SK-N-SH (cell line): Measurements from ENCODE around the gene P2RX4. TPM values are rescaled to one million over a fixed set of nuclear protein-coding genes. Genes with fewer than 3 reads are reported as not detected.

Source experiments
- CTCF ChIA-PET: fragments of 300-600, 350-600 bp; formaldehyde crosslinking; extraction: SDS; loops from one replicate; lab custom pipeline; 2021; lab: Yijun Ruan, JAX
- POLR2A ChIA-PET: fragments of 350-600 bp; sonication (Branson Sonifier 250); formaldehyde crosslinking; extraction: SDS; loops from one replicate; lab custom pipeline; 2020; ENCODE audit warnings: antibody characterized with exemption, inconsistent platforms; lab: Yijun Ruan, JAX
- DNase-seq: peaks from one replicate; pipeline ENCODE4 v3.0.0; 2012
- H2AFZ ChIP-seq: fragments of 200-600 bp; sonication (generic); 2 replicates; pipeline ENCODE4 v1.8.1; 2016; ENCODE audit warnings: antibody characterized with exemption, mild to moderate bottlenecking, low read depth
- H3F3A ChIP-seq: fragments of 200-600 bp; sonication (generic); replicated peaks from 2 replicates; pipeline ENCODE3; 2016; ENCODE audit warnings: antibody characterized with exemption, mild to moderate bottlenecking; ENCODE audit not compliant: insufficient read depth
- H3K27ac ChIP-seq, 2 experiments: fragments of 200-500 bp in 1 of 2; fragments of 200-600 bp in 1 of 2; sonication (Bioruptor generic) in 1 of 2; sonication (generic), shearing (Covaris generic) in 1 of 2; 2 replicates each; pipeline versions ENCODE4 v1.5.1 to v1.6.1; 2014 to 2016; ENCODE audit warnings: low read depth in 2 of 2, inconsistent platforms in 1 of 2, low read length in 1 of 2, mild to moderate bottlenecking in 1 of 2, mixed read lengths in 1 of 2
- H3K27me3 ChIP-seq: fragments of 200-600 bp; sonication (generic), shearing (Covaris generic); 2 replicates; pipeline ENCODE4 v1.6.1; 2016; ENCODE audit warnings: mixed run types; ENCODE audit not compliant: insufficient read depth
- H3K36me3 ChIP-seq, 2 experiments: fragments of 200-500 bp in 1 of 2; fragments of 200-600 bp in 1 of 2; sonication (Bioruptor generic) in 1 of 2; sonication (generic) in 1 of 2; replicated peaks in 1 of 2; 2 replicates each; pipeline versions ENCODE3 to v1.5.1; 2014 to 2016; ENCODE audit warnings: low read length in 1 of 2, mild to moderate bottlenecking in 1 of 2; ENCODE audit not compliant: insufficient read depth in 2 of 2, control insufficient read depth in 1 of 2
- H3K4me1 ChIP-seq, 2 experiments: fragments of 200-500 bp in 1 of 2; fragments of 200-600 bp in 1 of 2; sonication (Bioruptor generic) in 1 of 2; sonication (generic), shearing (Covaris generic) in 1 of 2; 2 replicates each; pipeline versions ENCODE4 v1.5.1 to v1.6.1; 2014 to 2016; ENCODE audit warnings: low read depth in 1 of 2, low read length in 1 of 2, mixed run types in 1 of 2; ENCODE audit not compliant: insufficient read depth in 2 of 2, control insufficient read depth in 1 of 2
- H3K4me2 ChIP-seq: fragments of 200-600 bp; sonication (generic), shearing (Covaris generic); 2 replicates; pipeline ENCODE4 v1.6.1; 2017; ENCODE audit warnings: mixed run types
- H3K4me3 ChIP-seq, 2 experiments: fragments of 200-500 bp in 1 of 2; fragments of 200-600 bp in 1 of 2; sonication (Bioruptor generic) in 1 of 2; sonication (generic), shearing (Covaris generic) in 1 of 2; 2 replicates each; pipeline versions ENCODE4 v1.5.1 to v1.8.1; 2014 to 2016; ENCODE audit warnings: low read depth in 2 of 2, inconsistent platforms in 1 of 2, low read length in 1 of 2, mild to moderate bottlenecking in 1 of 2, mixed read lengths in 1 of 2, moderate library complexity in 1 of 2
- H3K79me2 ChIP-seq: fragments of 200-600 bp; sonication (generic); 2 replicates; pipeline ENCODE4 v1.8.1; 2017; ENCODE audit warnings: mild to moderate bottlenecking; ENCODE audit not compliant: insufficient read depth
- H3K9ac ChIP-seq: fragments of 200-600 bp; sonication (generic); 2 replicates; pipeline ENCODE4 v1.6.1; 2017; ENCODE audit warnings: mixed run types
- H3K9me2 ChIP-seq: fragments of 200-600 bp; sonication (generic); 2 replicates; pipeline ENCODE4 v1.6.1; 2017; ENCODE audit warnings: mixed run types
- H3K9me3 ChIP-seq: fragments of 200-600 bp; sonication (generic); 2 replicates; pipeline ENCODE4 v1.6.1; 2017; ENCODE audit warnings: mixed run types, mild to moderate bottlenecking, moderate library complexity
- H4K20me1 ChIP-seq: fragments of 200-600 bp; sonication (generic); 2 replicates; pipeline ENCODE4 v1.6.1; 2017; ENCODE audit warnings: mild to moderate bottlenecking, mixed run types; ENCODE audit not compliant: insufficient read depth
- CHD2 ChIP-seq: fragments of 150-350 bp; IDR thresholded peaks from 2 replicates; pipeline ENCODE4 v1.6.1; 2018; ENCODE audit warnings: low read length; ENCODE audit not compliant: partially characterized antibody
- CTCF ChIP-seq: fragments of 200-600 bp; sonication (generic); IDR thresholded peaks from 2 replicates; pipeline ENCODE4 v1.6.1; 2017; ENCODE audit warnings: antibody characterized with exemption, mild to moderate bottlenecking, moderate library complexity
- ELF1 ChIP-seq: IDR thresholded peaks from 2 replicates; pipeline ENCODE4 v1.4.0; 2012
- EP300 ChIP-seq, 2 experiments: IDR thresholded peaks; 2 replicates each; pipeline versions ENCODE4 v1.4.0 to v1.6.1; 2012; ENCODE audit warnings: borderline replicate concordance in 1 of 2, low read depth in 1 of 2, low read length in 1 of 2
- FOSL2 ChIP-seq: IDR thresholded peaks from 2 replicates; pipeline ENCODE4 v1.4.0; 2012; ENCODE audit warnings: low read depth, mild to moderate bottlenecking, moderate library complexity, borderline replicate concordance
- FOXJ3 ChIP-seq: sonication (generic); formaldehyde crosslinking; IDR thresholded peaks from 2 replicates; pipeline ENCODE4 v1.5.1; 2020; ENCODE audit warnings: mild to moderate bottlenecking, missing genetic modification reagents
- GABPA ChIP-seq: IDR thresholded peaks from 2 replicates; pipeline ENCODE4 v1.4.0; 2012; ENCODE audit warnings: low read depth, mild to moderate bottlenecking
- GATA2 ChIP-seq: sonication (generic); formaldehyde crosslinking; IDR thresholded peaks from 2 replicates; pipeline ENCODE4 v1.5.0; 2020; ENCODE audit warnings: mild to moderate bottlenecking, missing genetic modification reagents
- JUND ChIP-seq: IDR thresholded peaks from 2 replicates; pipeline ENCODE4 v1.4.0; 2012
- NFIC ChIP-seq: IDR thresholded peaks from 2 replicates; pipeline ENCODE4 v1.4.0; 2012; ENCODE audit warnings: borderline replicate concordance
- PBX3 ChIP-seq: IDR thresholded peaks from 2 replicates; pipeline ENCODE4; 2012
- POLR2AphosphoS5 ChIP-seq: IDR thresholded peaks from 2 replicates; pipeline ENCODE4 v1.6.1; 2012; ENCODE audit warnings: low read depth, low read length
- RCOR1 ChIP-seq: fragments of 150-350 bp; IDR thresholded peaks from 2 replicates; pipeline ENCODE4 v1.6.1; 2017; ENCODE audit warnings: antibody characterized with exemption, low read length
- RFX5 ChIP-seq: IDR thresholded peaks from 2 replicates; pipeline ENCODE4 v1.6.1; 2012; ENCODE audit warnings: mild to moderate bottlenecking, improper control_type of control experiment, low read length
- RXRA ChIP-seq: IDR thresholded peaks from 2 replicates; pipeline ENCODE4 v1.4.0; 2012; ENCODE audit warnings: low read depth, mild to moderate bottlenecking, borderline replicate concordance
- SIN3A ChIP-seq: IDR thresholded peaks from 2 replicates; pipeline ENCODE4 v1.6.1; 2012; ENCODE audit warnings: low read depth, mild to moderate bottlenecking, low read length, moderate library complexity, borderline replicate concordance
- USF1 ChIP-seq: IDR thresholded peaks from 2 replicates; pipeline ENCODE4 v1.4.0; 2012; ENCODE audit warnings: low read depth, borderline replicate concordance
- USF2 ChIP-seq: fragments of 150-350 bp; IDR thresholded peaks from 2 replicates; pipeline ENCODE4 v1.6.1; 2017; ENCODE audit warnings: antibody characterized with exemption, low read length, low read depth, borderline replicate concordance
- WGBS: methylation state at CpG from one replicate; pipeline ENCODE4 v1.1.6; 2017; ENCODE audit warnings: low lambda C conversion rate; 5-methylcytosine and 5-hydroxymethylcytosine counted together
- polyA plus RNA-seq, 3 experiments: library from polyadenylated mRNA; depleted of rRNA; stranded (reverse); fragments of >200 nt; gene quantifications; 2 replicates each; pipeline ENCODE4 v1.2.3, GENCODE V29; 2012

Gene P2RX4
- polyA plus RNA-seq, 1 of the 3 experiments (the other 2 are of a cell fraction), result 32.2 TPM

- no peak overlapping the region for H3K4me3 ChIP-seq
- H3K9me3 ChIP-seq, result no peaks in the 10 kb centered on the region
- H3K27me3 ChIP-seq, result no peaks in the 10 kb centered on the region
- H3F3A ChIP-seq, result no peaks in the 10 kb centered on the region
- H3K9me2 ChIP-seq, result no peaks in the 10 kb centered on the region
- POLR2A ChIA-PET, result no interaction called here
- no peaks in the 10 kb centered on the region for H3K4me1 ChIP-seq
- no peak overlapping the region for H3K4me2 ChIP-seq
- no peak overlapping the region for H2AFZ ChIP-seq
- no peak for DNase-seq
- no peaks in the 10 kb centered on the region for H4K20me1 ChIP-seq
- H3K36me3 ChIP-seq, result no peaks in the 10 kb centered on the region
- TF ChIP-seq FOXJ3 (CRISPR knock-in tag) (no peak), USF2 (no peak), RCOR1 (no peak), SIN3A (no peak), CHD2 (no peak), ELF1 (no peak), CTCF (no peak), JUND (no peak), POLR2AphosphoS5 (no peak)
- no peak overlapping the region for H3K9ac ChIP-seq
- H3K79me2 ChIP-seq, result no peaks in the 10 kb centered on the region
- 84% methylated on average over 8 of the region's 10 CpGs for WGBS
- CTCF ChIA-PET, result no interaction called here
- no peak overlapping the region for H3K27ac ChIP-seq
Measured at GRCh38 chr12:121162384-121162783, 47.5 kb upstream of the P2RX4 start.

GRCh38 chr12:121162985-121163384 lies 46.9 kb upstream of the P2RX4 start:
- TF ChIP-seq FOXJ3 (CRISPR knock-in tag) (no peak), JUND (no peak), RFX5 (no peak), EP300 (IDR thresholded peaks at IDR 0.05; ENCODE audit: borderline replicate concordance in 1 of 2, low read depth in 1 of 2, low read length in 1 of 2) (no peak), FOSL2 (no peak), GABPA (no peak), PBX3 (no peak), NFIC (no peak), CTCF (no peak), POLR2AphosphoS5 (no peak), USF1 (no peak), RCOR1 (no peak), USF2 (no peak), RXRA (no peak), GATA2 (no peak)
- TF ChIP-seq, all 33 proteins: peak for 0
- no peaks in the 10 kb centered on the region for H3K79me2 ChIP-seq
- H2AFZ ChIP-seq, result no peak overlapping the region
- H3F3A ChIP-seq, result no peaks in the 10 kb centered on the region
- no peak overlapping the region for H3K4me2 ChIP-seq
- no peaks in the 10 kb centered on the region for H3K4me1 ChIP-seq
- WGBS, result 42% methylated on average over 2 of the region's 2 CpGs
- no peak overlapping the region for H3K4me3 ChIP-seq
- no peaks in the 10 kb centered on the region for H3K9me2 ChIP-seq
- no peak overlapping the region for H3K27ac ChIP-seq
- no peaks in the 10 kb centered on the region for H3K27me3 ChIP-seq
- no peaks in the 10 kb centered on the region for H3K36me3 ChIP-seq
- CTCF ChIA-PET, result no interaction called here
- DNase-seq, result no peak
- no peak overlapping the region for H3K9ac ChIP-seq
- H3K9me3 ChIP-seq, result no peaks in the 10 kb centered on the region
- POLR2A ChIA-PET, result no interaction called here
- no peaks in the 10 kb centered on the region for H4K20me1 ChIP-seq
